Subcutaneous abdominal adipose tissue (tissue), 5 donors: ENCODE measurements around the gene VSNL1.

Source experiments
- H3K27ac ChIP-seq: one replicate; pipeline ENCODE4 v1.7.0; 2013; ENCODE audit warnings: low read depth, mild to moderate bottlenecking, inconsistent platforms, low read length, moderate library complexity
- H3K27me3 ChIP-seq, 5 donors: one replicate each; pipeline ENCODE4 v1.7.0; 2013; ENCODE audit warnings: low read length in 5 of 5, inconsistent platforms in 1 of 5; ENCODE audit not compliant: control insufficient read depth in 5 of 5, insufficient read depth in 4 of 5
- H3K36me3 ChIP-seq, 5 donors: one replicate each; pipeline ENCODE4 v1.7.0; 2013; ENCODE audit warnings: low read length in 5 of 5; ENCODE audit not compliant: control insufficient read depth in 5 of 5, insufficient read depth in 5 of 5
- H3K4me1 ChIP-seq, 5 donors: one replicate each; pipeline ENCODE4 v1.7.0; 2013; ENCODE audit warnings: low read length in 5 of 5, mild to moderate bottlenecking in 3 of 5, moderate library complexity in 1 of 5; ENCODE audit not compliant: control insufficient read depth in 5 of 5, insufficient read depth in 5 of 5
- H3K4me3 ChIP-seq, 5 donors: one replicate each; pipeline ENCODE4 v1.7.0; 2013; ENCODE audit warnings: low read length in 5 of 5, low read depth in 1 of 5
- H3K9ac ChIP-seq, 5 donors: one replicate each; pipeline ENCODE4 v1.7.0; 2013; ENCODE audit warnings: low read length in 5 of 5, mild to moderate bottlenecking in 4 of 5, moderate library complexity in 3 of 5
- H3K9me3 ChIP-seq, 5 donors: one replicate each; pipeline ENCODE4 v1.7.0; 2013; ENCODE audit warnings: low read length in 5 of 5; ENCODE audit not compliant: control insufficient read depth in 5 of 5
- donor health status: healthy.
- donor health status: healthy.
- donor health status: healthy.
- donor health status: healthy.
- donor health status: healthy.

The VSNL1 gene

GRCh38 chr2:17680119-17680518 is 139.6 kb downstream of the VSNL1 start:
- Histone ChIP-seq H3K9me3 (no peaks in the 10 kb centered on the region), H3K27me3 (no peaks in the 10 kb centered on the region), H3K27ac (no peak overlapping the region), H3K36me3 (peaks cover 12 to 44% (median 35%) of the 10 kb centered on the region in 5 donors), H3K4me3 (no peak overlapping the region), H3K4me1 (no peaks in the 10 kb centered on the region), H3K9ac (no peak overlapping the region)

DNA sequence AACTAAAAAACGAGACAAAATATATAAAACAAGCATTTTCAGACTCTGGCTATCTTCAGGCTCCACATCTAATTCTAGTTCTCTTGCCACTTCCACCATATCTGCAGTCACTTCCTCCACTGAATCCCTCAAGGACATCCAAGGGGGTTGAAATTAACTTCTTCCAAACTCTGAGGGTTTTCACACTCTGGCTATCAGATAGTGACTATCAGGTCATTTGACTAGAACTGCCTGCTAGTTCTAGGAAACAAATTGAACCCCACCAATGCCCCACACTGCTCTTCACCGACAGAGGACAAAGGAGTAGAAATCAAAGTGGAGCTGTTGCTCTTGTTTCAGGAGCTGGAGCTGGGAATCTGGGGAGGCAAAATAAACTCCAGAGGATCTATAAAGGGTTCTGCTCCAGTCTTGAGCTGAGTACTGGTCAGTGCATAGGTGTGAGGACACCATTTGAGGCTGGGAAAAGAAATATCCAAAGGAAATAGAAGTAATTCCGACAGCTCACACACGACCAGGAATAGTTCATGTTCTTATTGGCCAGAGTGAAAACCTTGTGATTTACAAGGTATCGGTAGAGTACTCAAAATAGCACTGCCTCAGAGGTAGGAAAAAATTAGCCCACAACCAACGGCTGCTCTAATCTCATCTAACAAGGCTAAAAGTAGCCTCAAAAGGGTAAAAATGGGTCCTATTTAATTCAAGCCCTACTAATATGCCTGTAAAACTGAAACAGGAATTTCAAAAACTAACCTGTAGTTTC is 141.8 kb downstream of the VSNL1 start:
- Histone ChIP-seq H3K36me3 (peaks cover 15 to 43% (median 32%) of the 10 kb centered on the region in 5 donors), H3K9ac (no peak overlapping the region), H3K4me3 (no peak overlapping the region), H3K4me1 (no peaks in the 10 kb centered on the region), H3K27me3 (no peaks in the 10 kb centered on the region), H3K27ac (no peak overlapping the region), H3K9me3 (no peaks in the 10 kb centered on the region)

DNA sequence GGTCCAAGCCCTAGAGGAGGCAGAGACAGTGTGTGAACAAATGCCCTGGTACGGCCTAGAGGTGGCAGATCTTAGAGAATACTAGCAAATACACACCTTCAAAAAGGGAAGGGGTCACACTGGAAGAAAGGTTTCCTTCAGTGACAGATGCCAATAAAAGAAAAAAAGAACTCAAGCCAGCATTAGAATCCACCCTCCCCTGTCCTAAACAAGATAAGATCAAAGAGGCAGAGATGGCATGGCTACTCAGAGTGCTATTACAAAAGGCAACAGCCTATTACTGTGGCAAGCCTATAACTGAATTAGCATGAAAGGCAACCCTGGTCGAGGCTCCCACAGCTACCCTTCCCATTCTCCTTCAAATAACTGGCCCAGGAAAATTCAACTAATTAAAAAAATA is 143.5 kb downstream of the VSNL1 start:
- Histone ChIP-seq H3K36me3 (peaks cover 19 to 53% (median 46%) of the 10 kb centered on the region in 5 donors), H3K4me3 (no peak overlapping the region), H3K9me3 (no peaks in the 10 kb centered on the region), H3K9ac (no peak overlapping the region), H3K27ac (no peak overlapping the region), H3K27me3 (no peaks in the 10 kb centered on the region), H3K4me1 (no peaks in the 10 kb centered on the region)

- H3K9me3 ChIP-seq = no peaks in the 10 kb centered on the region
- no peak overlapping the region for H3K27ac ChIP-seq
- no peak overlapping the region for H3K4me3 ChIP-seq
- peaks cover 13 to 32% (median 24%) of the 10 kb centered on the region in 5 donors for H3K36me3 ChIP-seq
- no peak overlapping the region for H3K9ac ChIP-seq
- H3K27me3 ChIP-seq = no peaks in the 10 kb centered on the region
- no peaks in the 10 kb centered on the region for H3K4me1 ChIP-seq
Observed at GRCh38 chr2:17688600-17688999, 148.1 kb downstream of the VSNL1 start.

DNA sequence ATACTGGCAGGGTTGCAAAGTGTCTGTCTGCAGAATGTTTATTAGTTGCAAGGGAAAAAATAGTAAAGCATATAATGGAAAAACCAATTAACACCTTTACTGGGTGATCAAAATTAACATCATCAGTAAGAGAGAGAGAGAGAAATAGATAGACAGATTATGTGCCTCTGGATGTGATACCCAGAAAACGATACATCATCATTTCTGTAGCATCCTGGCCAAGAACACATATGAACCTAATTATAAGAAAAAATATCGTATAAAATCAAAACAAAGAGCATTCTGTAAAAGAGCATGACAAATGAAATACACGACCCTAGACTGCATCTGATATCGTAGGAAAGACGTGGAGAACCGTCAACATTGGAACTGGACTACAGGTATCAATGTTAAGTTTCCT is 148.5 kb downstream of the VSNL1 start:
- no peak overlapping the region for H3K27ac ChIP-seq
- H3K4me3 ChIP-seq = no peak overlapping the region
- H3K9me3 ChIP-seq = no peaks in the 10 kb centered on the region
- H3K9ac ChIP-seq = no peak overlapping the region
- H3K36me3 ChIP-seq = peaks cover 15 to 32% (median 26%) of the 10 kb centered on the region in 5 donors
- no peaks in the 10 kb centered on the region for H3K27me3 ChIP-seq
- H3K4me1 ChIP-seq = no peaks in the 10 kb centered on the region

DNA sequence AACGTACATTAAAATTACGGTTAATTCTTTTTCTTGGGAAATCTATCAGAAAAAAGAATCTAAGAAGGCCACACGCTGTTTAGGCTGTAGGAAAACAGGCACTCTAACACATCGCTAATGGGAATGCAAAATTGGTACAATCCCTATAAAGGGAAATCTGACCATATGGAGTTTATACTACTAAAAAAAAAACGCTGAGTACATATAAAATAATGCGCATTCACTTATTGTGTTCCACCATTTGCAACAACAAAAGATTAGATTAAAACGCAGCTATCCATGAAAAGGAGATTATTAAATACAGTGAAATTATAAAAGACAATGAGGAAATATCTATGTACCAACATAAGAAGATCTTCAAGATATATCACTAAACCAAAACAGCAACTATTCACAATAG is 150.3 kb downstream of the VSNL1 start:
- no peaks in the 10 kb centered on the region for H3K27me3 ChIP-seq
- H3K4me1 ChIP-seq = no peaks in the 10 kb centered on the region
- peaks cover 28 to 46% (median 39%) of the 10 kb centered on the region in 5 donors for H3K36me3 ChIP-seq
- H3K27ac ChIP-seq = no peak overlapping the region
- H3K9ac ChIP-seq = no peak overlapping the region
- no peaks in the 10 kb centered on the region for H3K9me3 ChIP-seq
- no peak overlapping the region for H3K4me3 ChIP-seq
